H9 (cell line): ENCODE measurements around the gene XRN2. TPM values are rescaled to one million over a fixed set of nuclear protein-coding genes. Genes with fewer than 3 reads are reported as not detected.

Experiments
- DNase-seq: peaks from one replicate; pipeline ENCODE4 v3.0.0-alpha.2; 2017
- H2AFZ ChIP-seq: one replicate; pipeline ENCODE4 v1.6.1; 2013; ENCODE audit warnings: mild to moderate bottlenecking, low read length, control low read depth, moderate library complexity
- H2AK5ac ChIP-seq: 2 replicates; pipeline ENCODE4 v1.6.1; 2013; ENCODE audit warnings: low read length, control low read depth, mixed read lengths; ENCODE audit not compliant: insufficient read length
- H2BK120ac ChIP-seq: one replicate; pipeline ENCODE4 v1.6.1; 2013; ENCODE audit warnings: low read depth, mild to moderate bottlenecking, low read length, control low read depth, inconsistent platforms; ENCODE audit not compliant: poor library complexity, severe bottlenecking
- H2BK12ac ChIP-seq: 2 replicates; pipeline ENCODE4 v1.6.1; 2013; ENCODE audit warnings: low read length, control low read depth, mixed read lengths, low read depth; ENCODE audit not compliant: insufficient read length
- H2BK15ac ChIP-seq: 2 replicates; pipeline ENCODE4 v1.6.1; 2013; ENCODE audit warnings: low read depth, low read length, control low read depth
- H2BK20ac ChIP-seq: one replicate; pipeline ENCODE4 v1.6.1; 2013; ENCODE audit warnings: low read depth, mild to moderate bottlenecking, low read length, control low read depth, inconsistent platforms; ENCODE audit not compliant: poor library complexity, severe bottlenecking
- H2BK5ac ChIP-seq: 2 replicates; pipeline ENCODE4 v1.6.1; 2013; ENCODE audit warnings: low read length, control low read depth, mixed read lengths; ENCODE audit not compliant: insufficient read length
- H3K14ac ChIP-seq: 2 replicates; pipeline ENCODE4 v1.6.1; 2013; ENCODE audit warnings: low read length, control low read depth; ENCODE audit not compliant: insufficient read depth
- H3K18ac ChIP-seq: 2 replicates; pipeline ENCODE4 v1.6.1; 2013; ENCODE audit warnings: low read depth, mild to moderate bottlenecking, mixed read lengths, low read length, control low read depth; ENCODE audit not compliant: insufficient read length
- H3K23ac ChIP-seq: 2 replicates; pipeline ENCODE4 v1.6.1; 2013; ENCODE audit warnings: low read length, control low read depth, mixed read lengths, low read depth; ENCODE audit not compliant: insufficient read length
- H3K23me2 ChIP-seq: 2 replicates; pipeline ENCODE4 v1.6.1; 2013; ENCODE audit warnings: low read depth, mild to moderate bottlenecking, mixed read lengths, low read length, control low read depth; ENCODE audit not compliant: insufficient read length, poor library complexity, severe bottlenecking
- H3K27ac ChIP-seq: 2 replicates; pipeline ENCODE4 v1.5.1; 2013; ENCODE audit warnings: low read length, control low read depth, mixed read lengths, low read depth; ENCODE audit not compliant: insufficient read length
- H3K27me3 ChIP-seq: 2 replicates; pipeline ENCODE4 v1.6.1; 2013; ENCODE audit warnings: low read length, control low read depth, inconsistent platforms; ENCODE audit not compliant: insufficient read depth
- H3K4ac ChIP-seq: 2 replicates; pipeline ENCODE4 v1.6.1; 2013; ENCODE audit warnings: low read depth, mild to moderate bottlenecking, control low read depth, inconsistent platforms, low read length, moderate library complexity
- H3K4me1 ChIP-seq: 2 replicates; pipeline ENCODE4 v1.6.1; 2013; ENCODE audit warnings: low read length, control low read depth, inconsistent platforms; ENCODE audit not compliant: insufficient read depth
- H3K4me2 ChIP-seq: 2 replicates; pipeline ENCODE4 v1.6.1; 2013; ENCODE audit warnings: low read length, control low read depth, mixed read lengths; ENCODE audit not compliant: insufficient read length, insufficient read depth
- H3K56ac ChIP-seq: 2 replicates; pipeline ENCODE4 v1.6.1; 2013; ENCODE audit warnings: low read depth, mild to moderate bottlenecking, mixed read lengths, low read length, control low read depth; ENCODE audit not compliant: insufficient read length
- H3K79me1 ChIP-seq: 2 replicates; pipeline ENCODE4 v1.6.1; 2013; ENCODE audit warnings: low read depth, mild to moderate bottlenecking, moderate library complexity, low read length, control low read depth, inconsistent platforms; ENCODE audit not compliant: insufficient read depth, poor library complexity, severe bottlenecking
- H3K79me2 ChIP-seq: 2 replicates; pipeline ENCODE4 v1.6.1; 2013; ENCODE audit warnings: low read length, control low read depth, inconsistent platforms; ENCODE audit not compliant: insufficient read depth
- H3K9ac ChIP-seq: 2 replicates; pipeline ENCODE4 v1.6.1; 2013; ENCODE audit warnings: low read length, control low read depth, mixed read lengths; ENCODE audit not compliant: insufficient read length; ENCODE audit errors: extremely low read depth
- H3K9me3 ChIP-seq: one replicate; pipeline ENCODE4 v1.6.1; 2013; ENCODE audit warnings: low read depth, low read length, inconsistent platforms; ENCODE audit not compliant: control insufficient read depth
- H3T11ph ChIP-seq: one replicate; pipeline ENCODE4 v1.6.1; 2013; ENCODE audit warnings: mild to moderate bottlenecking, low read length, control low read depth, inconsistent platforms
- H4K20me1 ChIP-seq: one replicate; pipeline ENCODE4 v1.6.1; 2013; ENCODE audit not compliant: control insufficient read depth, insufficient read length, insufficient read depth
- H4K5ac ChIP-seq: 2 replicates; pipeline ENCODE4 v1.6.1; 2013; ENCODE audit warnings: low read depth, mild to moderate bottlenecking, mixed read lengths, low read length, control low read depth; ENCODE audit not compliant: insufficient read length
- H4K8ac ChIP-seq: replicated peaks from 2 replicates; pipeline ENCODE4 v1.6.1; 2013; ENCODE audit warnings: low read length, control low read depth, mixed read lengths, low read depth; ENCODE audit not compliant: insufficient read length
- H4K91ac ChIP-seq: 2 replicates; pipeline ENCODE4 v1.6.1; 2013; ENCODE audit warnings: low read depth, mild to moderate bottlenecking, moderate library complexity, mixed read lengths, low read length, control low read depth; ENCODE audit not compliant: insufficient read length
- H3K27ac Mint-ChIP-seq, 3 experiments: 2 replicates in 2 of 3; 3 replicates in 1 of 3; pipeline ENCODE4 v1.8.0; 2020 to 2021; ENCODE audit warnings: mixed read lengths in 3 of 3, mild to moderate bottlenecking in 1 of 3, moderate library complexity in 1 of 3
- H3K27me3 Mint-ChIP-seq: 2 replicates; pipeline ENCODE4 v1.8.0; 2021; ENCODE audit warnings: low read depth, mild to moderate bottlenecking, moderate library complexity, mixed read lengths
- H3K36me3 Mint-ChIP-seq, 3 experiments: 2 replicates in 2 of 3; 3 replicates in 1 of 3; pipeline ENCODE4 v1.8.0; 2020 to 2021; ENCODE audit warnings: low read depth in 3 of 3, mixed read lengths in 3 of 3; ENCODE audit not compliant: insufficient read depth in 1 of 3
- H3K4me1 Mint-ChIP-seq, 2 experiments: 2 replicates each; pipeline ENCODE4 v1.8.0; 2020; ENCODE audit warnings: mixed read lengths in 2 of 2
- H3K4me3 Mint-ChIP-seq, 2 experiments: 2 replicates in 1 of 2; 3 replicates in 1 of 2; pipeline ENCODE4 v1.8.0; 2020 to 2021; ENCODE audit warnings: mild to moderate bottlenecking in 2 of 2, mixed read lengths in 2 of 2, moderate library complexity in 1 of 2
- H3K9me3 Mint-ChIP-seq, 2 experiments: 2 replicates in 1 of 2; 3 replicates in 1 of 2; pipeline ENCODE4 v1.8.0; 2020; ENCODE audit warnings: mild to moderate bottlenecking in 2 of 2, mixed read lengths in 2 of 2, moderate library complexity in 1 of 2
- total RNA-seq: library from RNA; stranded (reverse); gene quantifications from 2 replicates; pipeline ENCODE4 v1.2.1, GENCODE V29; 2021
- TF ChIP-seq, protein P1 (sequence below): fragments of 200-600 bp; sonication (generic); conservative IDR thresholded peaks from 3 replicates; pipeline ENCODE4 v1.8.0; 2021; ENCODE audit warnings: antibody characterized with exemption, mild to moderate bottlenecking

XRN2 gene
- total RNA-seq, 1 experiment from 2014 or later: 96.7 TPM

DNA sequence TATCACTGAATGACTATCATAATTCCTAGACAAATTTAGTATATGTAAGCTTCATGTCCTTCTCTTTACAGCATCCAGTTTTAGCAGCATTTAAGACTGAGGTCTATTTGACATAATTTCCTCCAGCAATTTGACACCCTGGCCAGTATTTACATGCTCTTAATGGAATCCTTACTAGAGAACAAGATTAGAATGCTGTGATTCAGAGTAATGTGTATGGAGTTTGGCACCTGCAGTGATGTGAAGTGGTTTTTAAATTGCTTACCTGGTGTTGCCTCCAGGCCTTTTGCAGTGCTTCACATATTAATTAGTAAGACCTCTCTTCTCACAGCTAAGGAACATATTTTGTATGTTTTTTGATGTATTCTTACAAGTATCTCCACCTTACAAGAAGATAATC lies 84.4 kb downstream of the XRN2 start:
- Histone ChIP-seq H3K23me2 (no peaks in the 10 kb centered on the region), H3K14ac (no peak overlapping the region), H4K5ac (no peak overlapping the region), H3K4ac (no peak overlapping the region), H3T11ph (no peak overlapping the region), H4K20me1 (no peaks in the 10 kb centered on the region), H3K4me1 (peaks cover 2% of the 10 kb centered on the region; the same call in 1 of the 2 replicates), H2AK5ac (no peak overlapping the region), H3K79me2 (no peaks in the 10 kb centered on the region; the same call in 1 of the 2 replicates), H2BK120ac (no peak overlapping the region), H3K9me3 (no peaks in the 10 kb centered on the region), H3K9ac (no peak overlapping the region), H4K8ac (no peak overlapping the region), H3K27ac (no peak overlapping the region), H2BK12ac (no peak overlapping the region), H4K91ac (no peak overlapping the region), H3K4me2 (no peak overlapping the region), H3K56ac (no peak overlapping the region), H3K18ac (no peak overlapping the region), H2BK20ac (no peak overlapping the region), H2BK15ac (no peak overlapping the region), H3K27me3 (peaks cover 8% of the 10 kb centered on the region), H3K79me1 (peaks cover 2% of the 10 kb centered on the region), H2AFZ (no peak overlapping the region), H3K23ac (no peak overlapping the region), H2BK5ac (no peak overlapping the region)
- Mint-ChIP-seq H3K27ac (no peak overlapping the region), H3K36me3 (peaks cover 0 to 45% (median 23%) of the 10 kb centered on the region in 3 experiments; a peak in 5 of 7 replicates), H3K4me3 (no peak overlapping the region), H3K9me3 (no peaks in the 10 kb centered on the region; a peak in 1 of 5 replicates), H3K4me1 (peaks cover 9 to 18% of the 10 kb centered on the region in 2 experiments), H3K27me3 (peaks cover 23% of the 10 kb centered on the region)
- TF ChIP-seq, protein P1, sequence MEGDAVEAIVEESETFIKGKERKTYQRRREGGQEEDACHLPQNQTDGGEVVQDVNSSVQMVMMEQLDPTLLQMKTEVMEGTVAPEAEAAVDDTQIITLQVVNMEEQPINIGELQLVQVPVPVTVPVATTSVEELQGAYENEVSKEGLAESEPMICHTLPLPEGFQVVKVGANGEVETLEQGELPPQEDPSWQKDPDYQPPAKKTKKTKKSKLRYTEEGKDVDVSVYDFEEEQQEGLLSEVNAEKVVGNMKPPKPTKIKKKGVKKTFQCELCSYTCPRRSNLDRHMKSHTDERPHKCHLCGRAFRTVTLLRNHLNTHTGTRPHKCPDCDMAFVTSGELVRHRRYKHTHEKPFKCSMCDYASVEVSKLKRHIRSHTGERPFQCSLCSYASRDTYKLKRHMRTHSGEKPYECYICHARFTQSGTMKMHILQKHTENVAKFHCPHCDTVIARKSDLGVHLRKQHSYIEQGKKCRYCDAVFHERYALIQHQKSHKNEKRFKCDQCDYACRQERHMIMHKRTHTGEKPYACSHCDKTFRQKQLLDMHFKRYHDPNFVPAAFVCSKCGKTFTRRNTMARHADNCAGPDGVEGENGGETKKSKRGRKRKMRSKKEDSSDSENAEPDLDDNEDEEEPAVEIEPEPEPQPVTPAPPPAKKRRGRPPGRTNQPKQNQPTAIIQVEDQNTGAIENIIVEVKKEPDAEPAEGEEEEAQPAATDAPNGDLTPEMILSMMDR: no peak
- DNase-seq: no peak
